KBM-7 (cell line): Measurements from ENCODE around the gene NPC1L1.
A peak's percentile ranks its signal among the peaks of the same experiment; 100 is the strongest.

ENCODE experiments used
- DNase-seq: peaks from one replicate; pipeline ENCODE4 v3.0.0-alpha.2; 2015
- in situ Hi-C: fragments of 300-500 bp; cut with MboI; formaldehyde crosslinking; loops from 2 replicates; pipeline ENCODE4 v1.14.3; 2020; ENCODE audit warnings: low sequenced_read_pairs, low pct_unique_long_range_greater_than_20kb, mixed read lengths

NPC1L1 gene

DNA sequence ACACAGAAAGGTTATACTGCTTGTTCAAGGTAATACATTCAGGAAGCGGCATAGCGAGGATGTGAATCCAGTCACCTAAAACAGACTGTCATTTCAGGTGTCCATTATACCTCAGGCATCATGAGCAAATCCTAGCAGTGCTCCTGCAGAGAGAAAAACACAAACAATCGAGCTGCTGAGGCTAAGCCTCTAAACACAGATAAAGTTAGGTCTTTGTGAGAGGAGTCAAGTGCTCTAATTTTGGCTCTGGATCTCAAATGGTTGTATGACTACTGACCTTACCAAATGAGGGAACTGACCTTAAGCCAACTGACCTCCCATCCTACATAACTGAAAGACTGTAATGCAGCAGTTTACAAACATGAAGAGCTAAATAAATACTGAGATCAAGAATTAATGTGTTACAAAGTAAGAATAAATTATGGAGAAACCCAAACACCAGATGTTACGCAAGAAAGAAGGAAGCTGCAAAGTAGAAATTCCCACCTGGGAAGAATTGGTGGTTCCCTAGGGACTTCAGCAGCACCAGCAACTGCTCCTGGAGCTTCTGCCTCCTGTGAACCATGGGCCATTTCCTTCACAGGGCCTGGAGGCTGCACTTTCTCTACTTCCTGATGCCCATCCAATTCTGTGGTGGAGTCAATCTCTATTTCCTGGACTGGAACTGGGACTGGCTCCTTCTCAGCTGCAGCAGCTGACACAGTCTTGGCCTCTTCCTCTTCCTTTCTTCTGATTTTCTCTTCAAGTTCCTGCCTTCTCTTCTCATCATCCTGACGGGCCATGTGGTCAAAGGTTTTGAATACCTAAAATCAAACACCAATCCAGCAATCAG, 56.4 kb downstream of the NPC1L1 start:
- DNase-seq = no peak
- in situ Hi-C loops = loop anchor here (25.0 kb wide), 1 partner anchor 247 kb away; no protein-coding TSS in a partner anchor

DNA sequence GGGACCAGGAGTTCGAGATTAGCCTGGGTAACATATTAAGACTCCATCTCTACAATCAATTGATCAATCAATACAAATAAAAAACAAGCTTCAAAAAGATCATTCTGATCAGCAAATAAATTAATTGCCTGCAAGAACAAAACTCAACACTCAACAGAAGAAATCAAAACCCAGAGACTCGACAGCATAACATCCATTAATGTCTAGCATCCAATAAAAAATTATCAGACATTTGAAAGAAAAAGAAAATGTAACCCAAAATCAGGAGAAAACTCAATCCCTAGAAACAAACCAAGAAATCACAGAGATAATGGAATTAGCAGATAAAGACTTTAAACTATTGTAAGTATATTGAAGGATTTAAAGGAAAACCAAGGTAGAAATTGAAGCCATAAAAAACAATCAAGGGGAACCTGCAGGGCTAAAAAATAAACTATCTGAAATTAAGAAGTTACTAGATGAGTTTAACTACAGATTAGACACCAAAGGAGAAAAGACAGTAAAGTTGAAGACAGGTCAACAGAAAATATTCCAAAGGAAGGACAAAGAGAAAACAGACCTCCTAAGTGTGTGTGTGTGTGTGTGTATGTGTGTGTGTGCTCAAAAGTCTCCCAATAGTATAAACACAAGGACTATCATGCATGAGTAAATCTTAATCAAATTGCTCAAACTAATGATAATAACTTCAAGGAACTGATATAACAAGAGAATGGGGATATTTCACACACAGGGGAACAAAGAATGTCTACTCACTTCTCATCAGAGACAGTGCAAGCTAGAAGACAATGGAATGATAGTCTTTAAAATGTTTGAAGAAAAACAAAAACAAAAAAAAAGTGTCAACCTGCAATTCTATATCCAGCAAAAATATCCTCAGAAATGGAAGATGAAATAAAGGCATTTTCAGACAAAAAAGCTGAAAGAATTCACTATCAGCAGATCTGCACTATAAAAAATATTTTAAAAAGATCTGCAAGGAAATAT, 58.3 kb downstream of the NPC1L1 start:
- no peak for DNase-seq
- in situ Hi-C loops = loop anchor here (25.0 kb wide), 1 partner anchor 245 kb away; no protein-coding TSS in a partner anchor

DNA sequence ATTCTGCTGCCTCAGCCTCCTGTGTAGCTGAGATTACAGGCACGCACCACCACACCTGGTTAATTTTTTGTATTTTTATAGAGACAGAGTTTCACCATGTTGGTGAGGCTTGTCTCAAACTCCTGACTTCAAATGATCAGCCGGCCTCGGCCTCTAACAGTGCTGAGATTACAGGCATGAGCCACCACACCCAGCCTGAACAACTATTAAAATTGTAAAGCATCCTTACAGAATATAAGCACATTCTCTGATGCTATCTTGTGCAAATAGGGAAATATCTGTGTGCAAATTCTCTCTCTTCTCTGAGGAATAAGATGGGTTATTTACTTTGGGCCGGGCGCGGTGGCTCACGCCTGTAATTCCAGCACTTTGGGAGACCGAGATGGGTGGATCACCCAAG, 63.2 kb downstream of the NPC1L1 start:
- in situ Hi-C loops = loop anchor here (25.0 kb wide), 1 partner anchor 241 kb away; no protein-coding TSS in a partner anchor
- DNase-seq = no peak

DNA sequence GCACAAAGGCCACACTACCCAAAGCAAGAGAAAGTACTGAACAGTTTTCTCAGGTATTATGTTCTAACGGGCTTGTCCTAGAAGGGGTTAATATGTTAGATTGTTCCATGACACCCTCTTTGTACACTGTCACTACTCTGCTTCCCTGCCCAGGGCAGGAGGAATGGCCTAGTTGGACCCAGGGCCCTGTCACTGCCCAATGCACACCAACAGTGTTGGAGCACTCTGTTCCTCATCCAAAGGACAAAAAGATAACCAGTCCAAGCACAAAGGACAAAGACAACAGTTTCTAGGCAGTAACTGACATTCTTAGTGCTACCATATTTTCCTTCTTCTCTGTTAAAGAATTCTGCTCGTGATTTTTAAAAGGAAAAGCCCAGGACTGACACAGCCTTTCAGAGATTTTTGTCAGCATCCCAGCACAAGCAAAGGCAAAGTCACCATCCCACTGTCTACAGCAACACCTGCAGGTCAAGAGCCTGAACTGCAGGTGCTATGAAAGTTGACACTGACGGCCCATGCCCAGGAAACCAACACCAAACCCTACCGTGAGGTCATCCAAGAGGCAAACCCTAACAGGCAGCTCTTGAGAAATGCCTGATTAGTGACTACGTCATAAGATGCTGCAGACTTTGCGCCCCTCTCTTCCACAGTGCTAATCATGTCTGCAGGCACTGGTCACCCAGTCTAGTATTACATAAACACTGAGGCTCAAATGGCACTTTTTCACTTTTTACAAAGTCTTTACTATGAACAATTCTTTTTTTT, 63.9 kb downstream of the NPC1L1 start:
- in situ Hi-C loops = loop anchor here (25.0 kb wide), 1 partner anchor 240 kb away; no protein-coding TSS in a partner anchor
- peak; percentile 82 for DNase-seq

DNA sequence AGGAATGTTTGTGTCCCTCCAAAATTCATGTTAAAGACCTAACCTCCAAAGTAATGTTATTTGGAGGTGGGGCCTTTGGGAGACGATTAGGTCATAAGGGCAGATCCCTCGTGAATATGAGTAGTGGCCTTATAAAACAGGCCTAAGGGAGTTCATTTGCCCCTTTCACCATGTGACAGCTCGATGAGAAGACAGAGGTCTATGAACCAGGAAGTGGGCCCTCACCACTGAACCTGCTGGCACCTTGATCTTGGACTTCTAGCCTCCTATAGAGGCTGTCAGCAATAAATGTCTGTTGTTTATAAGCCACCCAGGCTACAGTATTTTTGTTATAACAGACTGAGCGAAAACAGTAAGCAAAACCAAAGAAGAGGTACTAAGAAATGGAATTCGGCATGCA, 64.8 kb downstream of the NPC1L1 start:
- in situ Hi-C loops = loop anchor here (25.0 kb wide), 1 partner anchor 239 kb away; no protein-coding TSS in a partner anchor

DNA sequence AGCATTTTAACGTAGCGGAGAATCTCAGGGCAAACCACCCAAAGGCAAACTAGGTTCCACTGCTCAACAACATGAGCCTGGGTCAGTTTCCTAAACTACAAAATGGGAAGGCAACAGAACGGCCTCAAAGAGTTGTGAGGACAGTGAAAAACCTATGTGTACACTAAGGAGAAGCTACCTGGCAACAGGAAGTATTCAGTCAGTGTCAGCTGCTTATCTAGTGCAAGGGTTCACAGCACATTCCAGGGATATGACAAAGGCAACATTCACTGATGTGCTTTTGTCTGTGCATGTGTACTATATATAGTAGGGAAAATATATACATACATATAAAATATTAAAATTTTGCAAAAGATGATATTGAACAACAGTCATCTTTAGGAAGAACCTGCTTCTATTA, 67.8 kb downstream of the NPC1L1 start:
- DNase-seq = no peak
- in situ Hi-C loops = no loop called here

More for the DNA sequence above, 64.8 kb downstream of the NPC1L1 start:
- DNase-seq = no peak

DNA sequence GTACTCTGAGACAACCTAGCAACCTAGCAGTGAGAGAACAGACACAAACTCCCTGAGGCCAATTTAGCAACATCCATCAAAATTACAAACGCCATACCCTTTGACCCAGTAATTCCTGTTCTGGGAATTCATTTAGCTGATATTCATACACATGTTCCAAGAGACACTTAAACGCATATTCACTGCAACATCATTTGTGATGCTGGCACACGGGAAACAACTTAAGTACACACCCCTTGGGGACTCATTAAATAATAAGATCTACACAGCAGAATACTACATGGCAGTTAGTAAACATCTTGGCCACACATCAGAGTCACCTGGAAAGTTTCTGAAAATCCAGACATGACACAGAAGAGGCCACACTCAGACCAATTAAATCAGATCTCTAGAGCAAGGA, 68.3 kb downstream of the NPC1L1 start:
- in situ Hi-C loops = no loop called here
- DNase-seq = no peak

DNA sequence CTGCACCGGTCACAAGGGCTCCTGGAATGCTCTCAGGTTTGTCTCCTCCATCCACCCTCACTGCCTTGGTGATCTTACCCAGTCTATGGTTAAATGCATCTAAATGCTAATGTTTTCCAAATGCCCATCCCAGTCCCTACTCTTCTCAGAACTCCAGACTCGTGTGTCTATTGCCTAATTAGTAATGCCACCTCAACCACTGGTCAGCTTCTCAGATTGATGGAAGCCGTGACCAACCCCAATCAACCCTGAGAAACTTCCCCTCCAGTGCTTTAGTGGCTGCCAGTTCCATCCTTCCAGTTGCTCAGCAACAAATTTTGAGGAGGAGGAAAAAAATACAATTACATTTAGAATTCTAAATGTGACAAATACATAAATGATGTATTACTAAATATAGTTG, 69.3 kb downstream of the NPC1L1 start:
- in situ Hi-C loops = no loop called here
- no peak for DNase-seq

DNA sequence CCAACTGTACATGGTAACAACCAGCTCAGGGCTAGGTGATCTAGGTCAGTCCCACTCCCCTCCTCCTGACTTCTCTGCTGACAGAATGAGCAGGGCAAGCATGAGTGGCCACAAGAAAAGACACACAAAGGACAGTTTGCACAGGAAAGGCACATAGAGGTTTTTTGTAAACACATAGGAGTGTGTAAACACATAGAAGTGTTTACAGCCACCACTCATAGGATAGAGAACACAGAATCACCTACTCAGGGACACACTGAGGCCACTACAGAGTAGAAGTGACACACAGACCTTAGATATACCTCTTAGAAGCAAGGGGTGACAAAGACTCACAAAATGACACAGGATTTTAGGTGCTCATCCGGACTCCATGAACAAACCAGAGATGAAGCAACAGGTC, 69.7 kb downstream of the NPC1L1 start:
- in situ Hi-C loops = no loop called here
- no peak for DNase-seq

DNA sequence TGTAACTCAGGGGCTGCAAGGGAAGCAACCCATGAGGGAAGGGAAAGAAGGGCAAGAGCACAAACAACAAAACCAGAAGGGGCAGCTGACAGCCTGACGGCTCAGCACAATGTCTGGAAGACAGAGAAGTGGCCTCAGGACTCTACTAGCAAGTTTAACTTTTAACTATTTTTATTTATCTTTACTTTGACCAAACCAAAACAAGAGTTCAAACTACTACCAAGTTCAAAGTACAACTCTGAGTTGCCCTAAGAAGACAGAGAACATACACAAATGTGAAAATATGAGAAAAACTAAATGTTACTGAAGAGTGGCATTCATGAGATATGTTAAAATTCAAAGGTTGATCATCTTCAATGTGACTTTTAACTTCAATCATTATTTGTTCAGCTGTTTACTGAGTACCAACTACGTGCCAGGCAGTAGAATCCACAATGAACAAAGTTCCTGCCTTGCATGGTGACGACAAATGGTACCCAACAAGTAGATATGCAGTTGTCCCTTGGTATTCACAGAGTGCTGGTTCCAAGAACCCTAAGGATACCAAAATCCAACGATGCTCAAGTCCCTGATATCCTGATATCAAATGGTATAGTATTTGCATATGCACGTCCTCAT, 70.4 kb downstream of the NPC1L1 start:
- in situ Hi-C loops = no loop called here
- DNase-seq = no peak

DNA sequence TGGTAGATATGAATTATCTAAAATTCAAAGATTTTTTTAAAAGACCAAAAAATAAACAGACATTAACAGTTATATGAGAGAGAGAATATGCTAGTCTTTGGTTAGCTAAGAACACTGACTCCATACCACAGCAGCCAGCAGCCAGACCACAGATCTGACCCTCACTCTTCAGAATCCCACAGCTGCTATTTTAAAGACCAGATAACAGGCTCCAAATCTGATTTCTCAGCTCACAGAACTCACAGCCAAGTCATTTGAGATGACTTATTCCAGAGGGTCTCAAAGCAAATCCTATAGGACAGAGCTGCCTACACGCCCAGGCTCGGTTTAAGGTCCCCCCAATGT, 71.0 kb downstream of the NPC1L1 start:
- in situ Hi-C loops = no loop called here

DNA sequence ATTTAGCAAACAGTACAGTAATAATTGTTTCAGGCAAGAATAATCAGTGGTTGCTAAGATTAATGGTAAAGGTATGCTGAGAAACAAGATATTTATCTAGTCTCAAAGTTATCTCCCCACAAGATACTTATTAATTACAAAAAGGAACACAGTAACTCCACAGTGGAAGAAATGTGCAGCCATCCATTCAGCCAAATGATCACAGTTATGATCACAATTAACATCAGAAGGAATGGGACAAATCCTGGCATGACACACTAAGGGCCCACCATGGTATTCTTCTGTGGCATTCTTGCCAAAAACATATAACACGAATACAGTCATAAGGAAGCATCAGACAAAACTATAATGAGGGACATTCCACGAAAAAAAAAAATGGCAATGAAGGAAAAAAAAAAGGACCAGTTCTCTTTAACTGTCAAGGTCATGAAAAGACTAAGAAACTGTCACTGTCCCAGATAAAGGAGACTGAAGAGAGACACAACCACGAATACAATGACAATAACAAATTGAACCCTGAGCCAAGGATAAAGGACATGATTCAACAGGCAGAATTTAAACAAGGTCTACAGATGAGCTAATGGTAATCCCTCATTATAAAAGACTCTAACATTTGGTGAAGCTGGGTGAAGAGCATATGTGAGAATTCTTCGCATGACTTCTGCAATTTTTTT, 71.5 kb downstream of the NPC1L1 start:
- no peak for DNase-seq
- in situ Hi-C loops = no loop called here

More for the DNA sequence above, 71.0 kb downstream of the NPC1L1 start:
- DNase-seq = no peak

DNA sequence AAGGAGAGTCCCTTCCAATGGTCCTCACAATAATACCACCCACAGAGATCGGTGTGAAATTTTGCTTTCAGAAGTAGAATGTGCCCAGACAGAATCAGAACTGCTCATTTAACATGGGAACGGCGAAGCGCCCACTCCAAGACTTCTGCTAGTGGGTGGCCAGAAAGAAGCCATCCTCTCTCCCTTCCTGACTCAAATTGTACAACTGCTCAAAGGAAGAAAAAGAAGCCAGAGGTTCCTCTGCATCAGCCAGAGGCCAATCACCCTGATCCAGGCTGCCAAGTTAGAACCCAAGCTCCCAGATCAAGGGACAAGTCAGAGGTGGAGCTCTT, 73.9 kb downstream of the NPC1L1 start:
- in situ Hi-C loops = no loop called here
- no peak for DNase-seq

DNA sequence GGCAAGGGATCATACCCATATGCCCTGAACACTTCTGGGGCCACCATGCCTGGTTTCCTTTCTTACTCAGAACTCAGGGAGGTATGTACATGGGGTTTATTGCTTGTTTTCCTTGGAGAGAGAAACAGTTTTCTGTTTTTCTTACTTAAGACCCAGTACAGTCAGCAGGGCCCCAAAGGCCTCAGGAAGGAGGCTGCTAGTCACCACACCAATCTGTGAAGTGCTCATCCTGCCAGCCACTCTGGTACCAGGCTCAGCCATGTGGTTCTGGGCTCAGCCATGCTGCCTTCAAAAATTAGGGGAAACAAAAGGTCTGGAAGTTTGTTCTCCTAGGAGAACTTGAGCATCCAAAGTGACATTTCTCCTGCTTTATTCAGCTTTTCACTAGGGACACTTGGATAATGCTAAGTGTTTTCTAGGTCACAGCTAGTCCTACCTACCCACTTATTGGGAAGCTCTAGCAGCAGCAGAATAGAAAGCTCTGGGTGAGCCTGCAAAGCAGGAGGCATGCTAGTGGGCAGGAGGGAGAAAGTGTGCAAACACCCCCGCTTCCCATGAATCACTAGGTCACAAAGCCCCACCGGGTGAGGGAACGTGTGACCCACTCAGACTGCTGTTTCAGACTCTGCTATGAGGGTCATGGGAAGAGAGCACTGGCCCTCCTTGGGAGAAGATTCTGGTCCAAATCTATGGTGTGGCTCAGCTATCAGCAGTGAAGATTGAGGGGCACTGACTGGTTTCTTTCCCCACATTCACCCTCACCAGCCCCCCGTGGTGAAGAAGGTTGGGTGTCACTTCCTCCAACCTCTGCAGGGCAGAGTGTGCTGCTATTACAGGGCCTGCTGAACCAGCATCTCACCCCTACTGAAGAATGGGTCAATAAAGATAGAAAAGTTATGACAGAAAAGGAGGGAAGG, 74.6 kb downstream of the NPC1L1 start:
- DNase-seq = no peak
- in situ Hi-C loops = no loop called here

DNA sequence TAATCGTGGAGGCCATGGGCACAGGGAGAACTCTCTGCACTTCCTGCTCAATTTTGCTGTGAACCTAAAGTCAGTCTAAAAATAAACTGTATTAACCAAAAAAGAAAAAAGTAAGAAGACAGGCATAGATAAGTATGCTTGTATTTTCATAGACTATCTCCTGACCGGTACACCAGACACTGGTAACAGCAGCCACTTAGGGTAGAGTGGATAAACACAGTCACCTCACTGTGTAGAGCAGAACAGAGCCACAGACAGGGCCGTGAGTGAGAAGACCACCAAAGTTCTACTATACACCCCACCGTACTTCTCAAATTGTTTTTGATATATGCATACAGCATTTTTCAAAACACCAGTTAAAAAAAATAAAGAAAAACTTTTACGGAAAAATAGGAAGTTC, 75.6 kb downstream of the NPC1L1 start:
- no peak for DNase-seq
- in situ Hi-C loops = no loop called here

DNA sequence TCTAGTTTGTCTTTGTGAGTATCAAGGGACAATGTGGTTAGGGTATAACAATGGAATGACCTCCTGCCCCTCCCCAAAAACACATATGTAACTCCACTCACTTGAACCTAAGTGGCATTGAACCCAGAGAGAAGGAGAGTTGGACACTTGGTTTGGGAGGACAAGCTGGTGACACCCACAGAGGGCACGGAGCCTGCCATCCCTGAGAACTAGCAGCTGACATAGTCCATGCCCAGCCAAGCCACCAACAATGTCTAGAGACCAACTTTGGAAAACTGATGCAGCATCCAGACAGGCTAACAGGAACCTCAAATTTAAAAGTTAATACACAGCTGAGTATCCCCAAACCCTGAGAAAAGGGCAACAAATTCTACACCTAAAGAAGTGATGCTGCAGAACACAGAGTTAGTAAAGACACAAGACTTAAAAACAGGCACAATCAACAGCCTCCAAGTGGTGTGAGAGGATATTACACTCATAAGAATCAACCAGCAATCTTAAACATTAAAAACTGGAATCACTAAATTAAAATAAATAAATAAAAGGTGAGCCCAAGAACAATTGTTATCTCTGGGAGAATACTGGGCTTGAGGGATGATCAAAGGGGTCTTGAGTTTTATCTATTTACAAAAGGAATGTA, 77.8 kb downstream of the NPC1L1 start:
- in situ Hi-C loops = no loop called here
- DNase-seq = peak; percentile 17
